ENCODE results near the gene ATP2B2. TPM values are rescaled to one million over a fixed set of nuclear protein-coding genes. Genes with fewer than 3 reads are reported as not detected.
A peak's percentile ranks its signal among the peaks of the same experiment; 100 is the strongest.

Gene ATP2B2
- total and polyA plus RNA-seq, 9 of the 15 experiments (the other 6 are each of a cell fraction or from before 2014, with no cell fraction given) = 0.06 TPM; not detected in 8

GRCh38 chr3:10459954-10460754 is 45.2 kb downstream of the ATP2B2 start (continued):
- TF ChIP-seq PBX2 (CRISPR knock-in tag; IDR thresholded peaks at IDR 0.05; ENCODE audit: low read depth) = peak; percentile 70; the same call in 1 of the 2 replicates
- 0 out of 2 replicates have a peak, but pooled peaks have one; percentile 15 for TF ChIP-seq PBX2 (tag; conservative IDR thresholded peaks at IDR 0.05; ENCODE audit: low read depth)
- no peak for TF ChIP-seq ADNP (tag; IDR thresholded peaks at IDR 0.05)
- TF ChIP-seq SMAD1 (IDR thresholded peaks at IDR 0.05; ENCODE audit: low read depth, low read length, partially characterized antibody) = no peak
- TF ChIP-seq ZMIZ1 (IDR thresholded peaks at IDR 0.05; ENCODE audit: low read depth in 2 of 2, low read length in 2 of 2) = no peak
- no peak for TF ChIP-seq POLR3G (IDR thresholded peaks at IDR 0.05; ENCODE audit: extremely low read depth, insufficient read length, insufficient replicate concordance)
- peak; percentile 89; the same call in 1 of the 2 replicates for TF ChIP-seq ZNF282 (CRISPR knock-in tag; IDR thresholded peaks at IDR 0.05)
- TF ChIP-seq PURB (CRISPR knock-in tag; IDR thresholded peaks at IDR 0.05; ENCODE audit: low read depth) = no peak
- peak; percentile 33; the same call in 1 of the 2 replicates for TF ChIP-seq TCF3 (CRISPR knock-in tag; IDR thresholded peaks at IDR 0.05)
- TF ChIP-seq HDAC3 (IDR thresholded peaks at IDR 0.05; ENCODE audit: borderline replicate concordance, partially characterized antibody) = no peak
- no peak for TF ChIP-seq ZNF551 (CRISPR knock-in tag; IDR thresholded peaks at IDR 0.05)
